Measurements from ENCODE around the gene ALDH1A2.

Gene ALDH1A2

DNA sequence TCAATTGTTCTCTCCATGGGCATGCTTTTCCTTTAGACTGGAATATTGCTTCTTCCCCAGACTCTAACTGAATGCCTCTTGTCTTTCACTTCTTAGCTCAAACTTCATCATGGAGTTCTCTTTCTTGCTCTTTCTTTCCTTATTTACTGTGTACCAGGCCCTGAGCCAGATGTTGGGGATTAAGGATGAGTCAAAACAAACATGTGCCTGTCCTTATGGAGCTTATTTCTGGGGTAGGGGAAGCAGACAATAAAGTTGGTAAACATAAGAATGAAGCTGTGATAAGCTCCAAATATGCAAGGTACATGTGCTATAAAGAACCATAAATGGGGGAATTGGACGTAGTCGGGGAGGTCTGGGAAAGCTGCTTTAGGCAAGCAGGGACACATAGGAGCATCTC is 145.8 kb downstream of the ALDH1A2 start:
- H3K36me3 ChIP-seq (ENCODE audit: control insufficient read depth in 1 of 2, insufficient read depth in 2 of 2, low read depth in 1 of 2, low read length in 2 of 2): no peaks in the 10 kb centered on the region
- no peaks in the 10 kb centered on the region for H3K79me1 ChIP-seq (replicated peaks; ENCODE audit: low read length, poor library complexity, severe bottlenecking)
- H3K4me1 ChIP-seq (ENCODE audit: control insufficient read depth, insufficient read depth, low read depth, low read length): no peaks in the 10 kb centered on the region
- no peak overlapping the region for H3K9ac ChIP-seq (ENCODE audit: low read length)
- no peak overlapping the region for H2BK15ac ChIP-seq (ENCODE audit: low read depth, poor library complexity, severe bottlenecking)
- H2BK120ac ChIP-seq (ENCODE audit: low read depth, low read length): no peak overlapping the region
- H3K18ac ChIP-seq (ENCODE audit: low read depth in 1 of 2, low read length in 2 of 2): no peak overlapping the region
- no peak overlapping the region for H2BK5ac ChIP-seq (ENCODE audit: low read depth, low read length, poor library complexity, severe bottlenecking)
- no peak overlapping the region for H3K27ac ChIP-seq (ENCODE audit: low read length, poor library complexity, severe bottlenecking)
- H3K4ac ChIP-seq (ENCODE audit: low read depth in 1 of 2, low read length in 2 of 2): no peak overlapping the region
- H3K9me3 ChIP-seq (ENCODE audit: control insufficient read depth, low read length): no peaks in the 10 kb centered on the region
- no peak overlapping the region for H2AK5ac ChIP-seq (ENCODE audit: low read length, severe bottlenecking)
- H3K23ac ChIP-seq (ENCODE audit: low read length in 2 of 2): no peak overlapping the region
- H2BK12ac ChIP-seq (ENCODE audit: low read length in 2 of 2): no peak overlapping the region
- no peak overlapping the region for H4K8ac ChIP-seq (ENCODE audit: low read length)
- no peak overlapping the region for H3K4me2 ChIP-seq (ENCODE audit: low read length, poor library complexity, severe bottlenecking)
- DNase-seq: no peak
- H3K14ac ChIP-seq (ENCODE audit: low read length in 2 of 2): no peak overlapping the region
- H3K4me3 ChIP-seq (ENCODE audit: insufficient read depth in 1 of 2, low read depth in 1 of 2, low read length in 2 of 2): no peak overlapping the region
- no peak overlapping the region for H4K91ac ChIP-seq (ENCODE audit: low read length)
- H3K27me3 ChIP-seq (ENCODE audit: control insufficient read depth in 1 of 2, insufficient read depth in 1 of 2, low read length in 2 of 2): peaks cover 9 to 18% of the 10 kb centered on the region in 2 experiments
- 82% methylated on average over 2 of the region's 2 CpGs for WGBS
- no peak overlapping the region for H2AFZ ChIP-seq (ENCODE audit: low read depth, low read length)

- Histone ChIP-seq H2AFZ (ENCODE audit: low read depth, low read length) (no peak overlapping the region), H3K4me2 (ENCODE audit: low read length, poor library complexity, severe bottlenecking) (no peak overlapping the region), H3K79me1 (replicated peaks; ENCODE audit: low read length, poor library complexity, severe bottlenecking) (no peaks in the 10 kb centered on the region), H3K36me3 (ENCODE audit: control insufficient read depth in 1 of 2, insufficient read depth in 2 of 2, low read depth in 1 of 2, low read length in 2 of 2) (no peaks in the 10 kb centered on the region), H4K91ac (ENCODE audit: low read length) (no peak overlapping the region), H3K4ac (ENCODE audit: low read depth in 1 of 2, low read length in 2 of 2) (no peak overlapping the region), H3K4me1 (ENCODE audit: control insufficient read depth, insufficient read depth, low read depth, low read length) (no peaks in the 10 kb centered on the region), H2BK120ac (ENCODE audit: low read depth, low read length) (no peak overlapping the region), H2AK5ac (ENCODE audit: low read length, severe bottlenecking) (no peak overlapping the region), H3K9me3 (ENCODE audit: control insufficient read depth, low read length) (no peaks in the 10 kb centered on the region), H3K27me3 (ENCODE audit: control insufficient read depth in 1 of 2, insufficient read depth in 1 of 2, low read length in 2 of 2) (peaks cover 12 to 23% of the 10 kb centered on the region in 2 experiments), H4K8ac (ENCODE audit: low read length) (no peak overlapping the region), H3K14ac (ENCODE audit: low read length in 2 of 2) (no peak overlapping the region), H3K27ac (ENCODE audit: low read length, poor library complexity, severe bottlenecking) (no peak overlapping the region), H2BK5ac (ENCODE audit: low read depth, low read length, poor library complexity, severe bottlenecking) (no peak overlapping the region), H3K23ac (ENCODE audit: low read length in 2 of 2) (no peak overlapping the region), H2BK12ac (ENCODE audit: low read length in 2 of 2) (no peak overlapping the region), H2BK15ac (ENCODE audit: low read depth, poor library complexity, severe bottlenecking) (no peak overlapping the region), H3K18ac (ENCODE audit: low read depth in 1 of 2, low read length in 2 of 2) (no peak overlapping the region), H3K9ac (ENCODE audit: low read length) (no peak overlapping the region), H3K4me3 (ENCODE audit: insufficient read depth in 1 of 2, low read depth in 1 of 2, low read length in 2 of 2) (no peak overlapping the region)
- 85% methylated on average over 8 of the region's 8 CpGs for WGBS
- DNase-seq: no peak
These were observed 147.5 kb downstream of the ALDH1A2 start for GRCh38 chr15:57917998-57918397.

- H3K27ac ChIP-seq (ENCODE audit: low read length, poor library complexity, severe bottlenecking): no peak overlapping the region
- H4K91ac ChIP-seq (ENCODE audit: low read length): no peak overlapping the region
- no peak overlapping the region for H3K23ac ChIP-seq (ENCODE audit: low read length in 2 of 2)
- WGBS: 83% methylated on average over 6 of the region's 8 CpGs
- no peaks in the 10 kb centered on the region for H3K9me3 ChIP-seq (ENCODE audit: control insufficient read depth, low read length)
- no peak overlapping the region for H2BK15ac ChIP-seq (ENCODE audit: low read depth, poor library complexity, severe bottlenecking)
- no peak overlapping the region for H3K4me3 ChIP-seq (ENCODE audit: insufficient read depth in 1 of 2, low read depth in 1 of 2, low read length in 2 of 2)
- DNase-seq: no peak
- no peak overlapping the region for H3K14ac ChIP-seq (ENCODE audit: low read length in 2 of 2)
- peaks cover 14 to 19% of the 10 kb centered on the region in 2 experiments for H3K27me3 ChIP-seq (ENCODE audit: control insufficient read depth in 1 of 2, insufficient read depth in 1 of 2, low read length in 2 of 2)
- no peak overlapping the region for H4K8ac ChIP-seq (ENCODE audit: low read length)
- no peak overlapping the region for H3K9ac ChIP-seq (ENCODE audit: low read length)
- no peak overlapping the region for H2BK12ac ChIP-seq (ENCODE audit: low read length in 2 of 2)
- H3K36me3 ChIP-seq (ENCODE audit: control insufficient read depth in 1 of 2, insufficient read depth in 2 of 2, low read depth in 1 of 2, low read length in 2 of 2): no peaks in the 10 kb centered on the region
- H2AFZ ChIP-seq (ENCODE audit: low read depth, low read length): no peak overlapping the region
- no peak overlapping the region for H2AK5ac ChIP-seq (ENCODE audit: low read length, severe bottlenecking)
- no peak overlapping the region for H2BK120ac ChIP-seq (ENCODE audit: low read depth, low read length)
- H3K4ac ChIP-seq (ENCODE audit: low read depth in 1 of 2, low read length in 2 of 2): no peak overlapping the region
- no peak overlapping the region for H3K18ac ChIP-seq (ENCODE audit: low read depth in 1 of 2, low read length in 2 of 2)
- H3K4me1 ChIP-seq (ENCODE audit: control insufficient read depth, insufficient read depth, low read depth, low read length): no peaks in the 10 kb centered on the region
- no peak overlapping the region for H2BK5ac ChIP-seq (ENCODE audit: low read depth, low read length, poor library complexity, severe bottlenecking)
- no peak overlapping the region for H3K4me2 ChIP-seq (ENCODE audit: low read length, poor library complexity, severe bottlenecking)
- H3K79me1 ChIP-seq (replicated peaks; ENCODE audit: low read length, poor library complexity, severe bottlenecking): no peaks in the 10 kb centered on the region
These were observed 148.8 kb downstream of the ALDH1A2 start for GRCh38 chr15:57916695-57917094.

- 83% methylated on average over 14 of the region's 15 CpGs for WGBS
- H4K8ac ChIP-seq (ENCODE audit: low read length): no peak overlapping the region
- peaks cover 14 to 23% of the 10 kb centered on the region in 2 experiments for H3K27me3 ChIP-seq (ENCODE audit: control insufficient read depth in 1 of 2, insufficient read depth in 1 of 2, low read length in 2 of 2)
- DNase-seq: no peak
- H3K27ac ChIP-seq (ENCODE audit: low read length, poor library complexity, severe bottlenecking): no peak overlapping the region
- no peaks in the 10 kb centered on the region for H3K4me1 ChIP-seq (ENCODE audit: control insufficient read depth, insufficient read depth, low read depth, low read length)
- H3K4ac ChIP-seq (ENCODE audit: low read depth in 1 of 2, low read length in 2 of 2): no peak overlapping the region
- no peak overlapping the region for H3K4me2 ChIP-seq (ENCODE audit: low read length, poor library complexity, severe bottlenecking)
- H2BK5ac ChIP-seq (ENCODE audit: low read depth, low read length, poor library complexity, severe bottlenecking): no peak overlapping the region
- no peak overlapping the region for H2AK5ac ChIP-seq (ENCODE audit: low read length, severe bottlenecking)
- peak overlapping the region in 1 of 2 experiments; percentile 11 for H3K23ac ChIP-seq (ENCODE audit: low read length in 2 of 2)
- no peak overlapping the region for H3K14ac ChIP-seq (ENCODE audit: low read length in 2 of 2)
- H3K36me3 ChIP-seq (ENCODE audit: control insufficient read depth in 1 of 2, insufficient read depth in 2 of 2, low read depth in 1 of 2, low read length in 2 of 2): no peaks in the 10 kb centered on the region
- no peak overlapping the region for H3K18ac ChIP-seq (ENCODE audit: low read depth in 1 of 2, low read length in 2 of 2)
- no peaks in the 10 kb centered on the region for H3K9me3 ChIP-seq (ENCODE audit: control insufficient read depth, low read length)
- H4K91ac ChIP-seq (ENCODE audit: low read length): no peak overlapping the region
- H2AFZ ChIP-seq (ENCODE audit: low read depth, low read length): no peak overlapping the region
- no peak overlapping the region for H2BK120ac ChIP-seq (ENCODE audit: low read depth, low read length)
- H2BK15ac ChIP-seq (ENCODE audit: low read depth, poor library complexity, severe bottlenecking): no peak overlapping the region
- no peak overlapping the region for H3K4me3 ChIP-seq (ENCODE audit: insufficient read depth in 1 of 2, low read depth in 1 of 2, low read length in 2 of 2)
- no peak overlapping the region for H2BK12ac ChIP-seq (ENCODE audit: low read length in 2 of 2)
- no peak overlapping the region for H3K9ac ChIP-seq (ENCODE audit: low read length)
- H3K79me1 ChIP-seq (replicated peaks; ENCODE audit: low read length, poor library complexity, severe bottlenecking): no peaks in the 10 kb centered on the region
These were observed 149.5 kb downstream of the ALDH1A2 start for GRCh38 chr15:57915827-57916531.

Measured in mesenchymal stem cell (in vitro differentiated cells and primary cell).